SJSA1 (cell line): ENCODE measurements around the gene SSX2IP. TPM values are rescaled to one million over a fixed set of nuclear protein-coding genes. Genes with fewer than 3 reads are reported as not detected.
"Not testable (repeated sequence)": the region's sequence is repeated elsewhere in the genome, so short reads cannot be mapped to it uniquely, and the experiment has no call there.

Source experiments
- DNase-seq, 2 experiments: peaks; one replicate each; pipeline ENCODE4 v3.0.0-alpha.2; 2015 to 2020; ENCODE audit warnings: low spot score in 2 of 2, low read depth in 1 of 2
- H3K27ac ChIP-seq: fragments of 250-450 bp; sonication (Bioruptor Pico); 2 replicates; pipeline ENCODE4 v1.5.1; 2020; ENCODE audit warnings: mild to moderate bottlenecking, moderate library complexity
- H3K27me3 ChIP-seq: fragments of 250-450 bp; sonication (Bioruptor Pico); replicated peaks from 2 replicates; pipeline ENCODE4 v1.5.1; 2020; ENCODE audit warnings: mild to moderate bottlenecking, moderate library complexity
- H3K36me3 ChIP-seq: fragments of 250-450 bp; sonication (Bioruptor Pico); 2 replicates; pipeline ENCODE4 v1.5.1; 2020; ENCODE audit warnings: mild to moderate bottlenecking
- H3K4me1 ChIP-seq: fragments of 250-450 bp; sonication (Bioruptor Pico); replicated peaks from 2 replicates; pipeline ENCODE4 v1.6.1; 2021; ENCODE audit warnings: mild to moderate bottlenecking
- H3K4me3 ChIP-seq: fragments of 250-450 bp; sonication (Bioruptor Pico); 2 replicates; pipeline ENCODE4 v1.5.1; 2020; ENCODE audit warnings: mild to moderate bottlenecking
- H3K9me3 ChIP-seq: fragments of 250-450 bp; sonication (Bioruptor Pico); replicated peaks from 2 replicates; pipeline ENCODE4 v1.5.1; 2020; ENCODE audit warnings: mild to moderate bottlenecking
- total RNA-seq: library from RNA; depleted of rRNA; stranded (reverse); fragments of >200 nt; shearing (Covaris generic); gene quantifications from 2 replicates; pipeline ENCODE4 v1.2.3, GENCODE V29; 2014

The SSX2IP gene
- total RNA-seq, 1 experiment from 2014 or later: 10.7 TPM

GRCh38 chr1:84642774-84643173, 47.5 kb downstream of the SSX2IP start:
- Histone ChIP-seq H3K9me3 (no peaks in the 10 kb centered on the region), H3K27me3 (0 out of 2 replicates have a peak, but pooled peaks cover 3% of the 10 kb centered on the region), H3K4me3 (no peak overlapping the region), H3K36me3 (no peaks in the 10 kb centered on the region), H3K4me1 (no peaks in the 10 kb centered on the region), H3K27ac (no peak overlapping the region)
- DNase-seq: no peak

GRCh38 chr1:84639731-84640130, 50.5 kb downstream of the SSX2IP start:
- H3K4me3 ChIP-seq, H3K27me3 ChIP-seq, H3K9me3 ChIP-seq, H3K36me3 ChIP-seq, DNase-seq, H3K27ac ChIP-seq, H3K4me1 ChIP-seq: not testable (repeated sequence)

- H3K27me3 ChIP-seq: 0 out of 2 replicates have a peak, but pooled peaks cover 3% of the 10 kb centered on the region
- DNase-seq: no peak
Measured at GRCh38 chr1:84635429-84635828, 54.8 kb downstream of the SSX2IP start.

GRCh38 chr1:84634536-84635205, 55.6 kb downstream of the SSX2IP start:
- no peaks in the 10 kb centered on the region for H3K27me3 ChIP-seq
- H3K9me3 ChIP-seq: no peaks in the 10 kb centered on the region
- no peak overlapping the region for H3K4me3 ChIP-seq
- H3K36me3 ChIP-seq: no peaks in the 10 kb centered on the region
- no peak for DNase-seq
- no peak overlapping the region for H3K27ac ChIP-seq
- peaks cover 9% of the 10 kb centered on the region for H3K4me1 ChIP-seq

More at GRCh38 chr1:84635429-84635828, 54.8 kb downstream of the SSX2IP start:
- H3K9me3 ChIP-seq: no peaks in the 10 kb centered on the region
- H3K4me1 ChIP-seq: peaks cover 9% of the 10 kb centered on the region
- H3K4me3 ChIP-seq: no peak overlapping the region
- no peaks in the 10 kb centered on the region for H3K36me3 ChIP-seq
- no peak overlapping the region for H3K27ac ChIP-seq

DNA sequence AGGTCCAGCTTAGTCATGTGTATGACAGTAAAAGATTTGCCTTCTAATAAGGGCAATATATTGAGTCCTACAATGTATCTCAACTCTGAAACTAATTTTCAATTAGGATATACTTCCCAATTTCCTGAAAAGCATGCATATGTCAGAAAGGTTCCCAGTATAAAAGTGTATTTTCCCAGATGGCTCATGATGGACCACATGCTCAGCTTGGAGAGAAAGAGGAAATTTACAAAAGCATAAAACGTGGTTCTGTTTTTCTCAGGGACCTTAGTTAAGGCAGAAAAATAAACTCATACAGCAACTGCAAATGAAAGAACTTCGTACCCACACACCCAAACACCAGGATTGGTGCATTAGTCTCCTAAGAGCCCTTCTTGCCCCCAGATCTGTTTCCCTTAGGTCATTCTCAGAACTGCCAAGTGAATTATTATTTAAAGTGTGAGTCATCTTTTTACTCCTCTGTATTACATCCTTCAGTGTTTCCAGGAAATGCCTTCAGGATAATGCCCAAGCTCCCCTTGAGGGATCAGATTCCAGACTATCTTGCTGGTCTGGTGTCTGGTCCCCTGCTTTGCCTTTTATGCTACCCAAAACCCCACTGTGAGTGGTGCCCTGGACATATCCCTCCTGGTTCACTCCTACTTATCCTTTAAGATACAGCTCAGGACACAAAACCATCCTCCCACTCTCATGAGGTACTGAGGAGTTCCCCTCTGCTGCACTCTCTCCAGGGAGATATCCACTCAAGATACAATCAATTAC, 57.4 kb downstream of the SSX2IP start:
- no peak overlapping the region for H3K27ac ChIP-seq
- peak in 1 of 2 experiments; percentile 39 for DNase-seq
- H3K9me3 ChIP-seq: no peaks in the 10 kb centered on the region
- H3K4me1 ChIP-seq: peaks cover 9% of the 10 kb centered on the region
- H3K4me3 ChIP-seq: no peak overlapping the region
- H3K36me3 ChIP-seq: no peaks in the 10 kb centered on the region
- no peaks in the 10 kb centered on the region for H3K27me3 ChIP-seq

DNA sequence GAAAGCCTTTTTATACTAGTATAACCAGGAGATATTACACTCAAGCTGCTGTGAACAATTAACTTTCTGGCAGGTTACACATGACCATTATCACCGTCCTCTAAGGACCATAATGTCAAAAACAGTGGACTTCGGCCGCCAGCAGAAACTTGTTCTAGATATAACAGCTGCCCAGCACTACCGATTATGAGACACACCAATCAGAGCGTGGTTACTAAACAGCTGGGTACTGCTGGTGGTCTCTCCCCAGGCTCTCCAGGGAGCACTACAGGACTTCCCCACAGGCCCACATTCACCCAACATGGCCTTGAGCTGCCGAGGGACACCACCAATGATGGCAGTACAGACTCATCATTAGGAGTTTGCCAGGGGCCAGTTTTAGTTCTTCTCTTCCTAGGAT, 58.1 kb downstream of the SSX2IP start:
- H3K4me1 ChIP-seq: peaks cover 9% of the 10 kb centered on the region
- H3K27ac ChIP-seq: no peak overlapping the region
- DNase-seq: no peak
- H3K36me3 ChIP-seq: no peaks in the 10 kb centered on the region
- no peak overlapping the region for H3K4me3 ChIP-seq
- H3K9me3 ChIP-seq: no peaks in the 10 kb centered on the region
- no peaks in the 10 kb centered on the region for H3K27me3 ChIP-seq

- no peaks in the 10 kb centered on the region for H3K27me3 ChIP-seq
- H3K4me3 ChIP-seq: no peak overlapping the region
- no peak for DNase-seq
- no peak overlapping the region for H3K27ac ChIP-seq
- H3K9me3 ChIP-seq: no peaks in the 10 kb centered on the region
- H3K36me3 ChIP-seq: 0 out of 2 replicates have a peak, but pooled peaks cover 2% of the 10 kb centered on the region
- H3K4me1 ChIP-seq: peaks cover 8% of the 10 kb centered on the region
Measured at GRCh38 chr1:84624876-84625275, 65.4 kb downstream of the SSX2IP start.

DNA sequence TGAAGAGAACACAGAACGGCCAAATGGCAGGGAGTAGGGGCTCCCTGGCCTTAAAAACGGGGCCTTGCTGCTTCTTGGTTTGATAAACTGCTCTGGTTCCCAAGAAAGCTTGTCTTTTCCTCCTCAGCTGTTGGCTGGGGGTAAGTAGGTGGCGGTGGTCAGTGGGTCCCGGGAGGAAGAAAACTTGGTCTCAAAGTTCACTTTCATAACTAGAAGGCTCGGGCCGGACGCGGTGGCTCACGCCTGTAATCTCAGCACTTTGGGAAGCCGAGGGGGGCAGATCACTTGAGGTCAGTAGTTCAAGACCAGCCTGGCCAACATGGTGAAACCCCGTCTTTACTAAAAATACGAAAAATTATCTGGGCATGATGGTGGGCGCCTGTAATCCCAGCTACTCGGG, 68.7 kb downstream of the SSX2IP start:
- Histone ChIP-seq H3K4me3 (no peak overlapping the region), H3K36me3 (0 out of 2 replicates have a peak, but pooled peaks cover 2% of the 10 kb centered on the region), H3K9me3 (no peaks in the 10 kb centered on the region), H3K27ac (no peak overlapping the region), H3K27me3 (no peaks in the 10 kb centered on the region), H3K4me1 (peaks cover 20% of the 10 kb centered on the region)
- DNase-seq: no peak

DNA sequence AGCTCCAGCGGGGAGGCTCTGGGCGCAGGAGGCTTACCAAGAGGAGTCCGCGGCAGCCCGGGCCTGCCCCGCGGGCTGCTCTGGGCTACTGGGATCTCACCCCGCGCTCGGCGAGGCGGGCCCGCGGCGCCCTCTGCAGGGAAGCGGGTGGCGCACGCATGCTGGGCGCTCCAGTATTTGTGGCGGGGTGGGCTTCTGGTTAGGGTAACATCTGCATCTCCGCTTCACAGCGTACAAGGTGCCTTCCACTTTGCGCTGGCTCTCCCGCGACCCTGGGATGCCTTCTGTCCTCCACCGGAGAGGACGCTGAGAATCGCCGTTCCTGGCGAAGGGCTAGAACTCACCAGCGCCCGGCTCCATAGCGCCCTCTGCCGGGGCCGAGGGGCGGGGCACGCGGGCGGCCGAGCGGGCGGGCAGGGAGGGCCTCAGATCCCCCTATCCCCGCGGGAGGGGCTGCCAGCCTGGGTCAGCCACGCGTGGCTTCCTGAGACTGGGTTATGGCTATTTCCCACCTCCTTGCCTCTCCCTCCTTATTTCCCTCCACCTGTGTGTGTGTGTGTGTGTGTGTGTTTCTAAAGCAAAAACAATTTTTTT, 69.4 kb downstream of the SSX2IP start:
- DNase-seq: peak; percentile 70 to 79

DNA sequence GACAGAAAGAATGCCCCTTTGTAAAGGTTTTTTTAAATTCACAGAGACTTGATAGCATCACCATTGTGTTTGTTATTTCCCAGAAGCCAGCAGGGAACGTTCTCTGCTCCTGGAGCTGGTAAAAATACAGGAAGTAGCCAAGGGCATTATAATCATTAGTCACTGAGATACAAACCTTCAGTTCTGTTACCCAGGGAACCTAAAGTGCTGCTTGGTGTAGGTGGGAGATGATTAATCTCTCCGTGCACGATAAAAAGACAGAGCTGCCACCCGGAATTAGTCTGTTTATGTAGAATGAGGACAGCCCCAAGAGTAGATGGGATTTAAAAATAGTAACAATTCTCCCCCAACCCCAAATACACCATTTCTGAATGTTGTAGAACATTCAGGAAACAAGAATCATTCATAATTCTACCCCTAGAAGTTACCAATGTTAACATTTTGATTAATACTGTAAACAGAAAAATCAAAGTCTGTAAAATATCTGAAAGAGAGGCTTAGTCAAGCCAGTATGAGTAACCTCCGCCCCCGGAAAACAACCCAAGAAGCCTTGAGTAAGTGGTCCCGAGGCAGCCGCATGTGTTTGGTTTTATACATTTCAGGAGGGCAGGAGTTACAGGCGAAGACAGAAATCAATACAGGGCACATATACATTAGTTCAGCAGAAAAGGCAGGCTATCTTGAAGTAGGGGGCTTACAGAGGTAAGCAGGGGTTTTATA, 70.7 kb downstream of the SSX2IP start:
- Histone ChIP-seq H3K4me1 (peaks cover 20% of the 10 kb centered on the region), H3K27ac (peak overlapping the region; percentile 67), H3K27me3 (no peaks in the 10 kb centered on the region), H3K4me3 (no peak overlapping the region), H3K9me3 (peaks cover under 1% of the 10 kb centered on the region), H3K36me3 (0 out of 2 replicates have a peak, but pooled peaks cover 2% of the 10 kb centered on the region)
- peak; percentile 46 to 52 for DNase-seq

More for the DNA sequence above, 69.4 kb downstream of the SSX2IP start:
- peak overlapping the region; percentile 40 for H3K27ac ChIP-seq
- H3K27me3 ChIP-seq: no peaks in the 10 kb centered on the region
- H3K9me3 ChIP-seq: no peaks in the 10 kb centered on the region
- H3K36me3 ChIP-seq: 0 out of 2 replicates have a peak, but pooled peaks cover 2% of the 10 kb centered on the region
- H3K4me3 ChIP-seq: peak overlapping the region; percentile 50
- peaks cover 20% of the 10 kb centered on the region for H3K4me1 ChIP-seq

GRCh38 chr1:84617349-84617748, 72.9 kb downstream of the SSX2IP start:
- H3K4me3 ChIP-seq: no peak overlapping the region
- DNase-seq: no peak
- peaks cover 20% of the 10 kb centered on the region for H3K4me1 ChIP-seq
- peaks cover 8% of the 10 kb centered on the region for H3K9me3 ChIP-seq
- 0 out of 2 replicates have a peak, but pooled peaks cover 2% of the 10 kb centered on the region for H3K36me3 ChIP-seq
- H3K27ac ChIP-seq: no peak overlapping the region
- H3K27me3 ChIP-seq: no peaks in the 10 kb centered on the region

DNA sequence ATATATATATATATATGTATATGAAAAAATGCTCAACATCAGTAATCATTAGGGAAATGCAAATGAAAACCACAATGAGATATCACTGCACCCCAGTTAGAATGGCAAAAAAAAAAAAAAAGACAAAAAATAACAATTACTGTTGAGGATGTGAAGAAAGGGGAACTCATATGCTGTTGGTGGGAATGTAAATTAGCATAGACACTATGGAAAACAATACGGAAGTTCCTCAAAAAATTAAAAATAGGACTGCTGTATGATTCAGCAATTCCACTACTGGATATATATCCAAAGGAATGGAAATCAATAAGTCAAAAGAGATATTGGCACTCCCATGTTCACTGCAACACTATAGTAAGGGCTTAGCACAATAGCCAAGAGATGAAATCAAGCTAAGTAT, 74.5 kb downstream of the SSX2IP start:
- no peak overlapping the region for H3K27ac ChIP-seq
- no peaks in the 10 kb centered on the region for H3K27me3 ChIP-seq
- H3K9me3 ChIP-seq: peaks cover 8% of the 10 kb centered on the region
- H3K4me3 ChIP-seq: no peak overlapping the region
- DNase-seq: no peak
- H3K36me3 ChIP-seq: 0 out of 2 replicates have a peak, but pooled peaks cover 2% of the 10 kb centered on the region
- peaks cover 28% of the 10 kb centered on the region for H3K4me1 ChIP-seq

- peaks cover 10% of the 10 kb centered on the region; the same call in 1 of the 2 replicates for H3K4me1 ChIP-seq
- peaks cover 8% of the 10 kb centered on the region for H3K9me3 ChIP-seq
- no peaks in the 10 kb centered on the region for H3K27me3 ChIP-seq
- no peak overlapping the region for H3K27ac ChIP-seq
- no peaks in the 10 kb centered on the region for H3K36me3 ChIP-seq
- H3K4me3 ChIP-seq: no peak overlapping the region
- no peak for DNase-seq
Measured at GRCh38 chr1:84613887-84614286, 76.4 kb downstream of the SSX2IP start.
